ENCODE results near the gene BTG4. TPM values are rescaled to one million over a fixed set of nuclear protein-coding genes. Genes with fewer than 3 reads are reported as not detected.

The BTG4 gene
- total and polyA plus RNA-seq, 12 donors: not detected

DNA sequence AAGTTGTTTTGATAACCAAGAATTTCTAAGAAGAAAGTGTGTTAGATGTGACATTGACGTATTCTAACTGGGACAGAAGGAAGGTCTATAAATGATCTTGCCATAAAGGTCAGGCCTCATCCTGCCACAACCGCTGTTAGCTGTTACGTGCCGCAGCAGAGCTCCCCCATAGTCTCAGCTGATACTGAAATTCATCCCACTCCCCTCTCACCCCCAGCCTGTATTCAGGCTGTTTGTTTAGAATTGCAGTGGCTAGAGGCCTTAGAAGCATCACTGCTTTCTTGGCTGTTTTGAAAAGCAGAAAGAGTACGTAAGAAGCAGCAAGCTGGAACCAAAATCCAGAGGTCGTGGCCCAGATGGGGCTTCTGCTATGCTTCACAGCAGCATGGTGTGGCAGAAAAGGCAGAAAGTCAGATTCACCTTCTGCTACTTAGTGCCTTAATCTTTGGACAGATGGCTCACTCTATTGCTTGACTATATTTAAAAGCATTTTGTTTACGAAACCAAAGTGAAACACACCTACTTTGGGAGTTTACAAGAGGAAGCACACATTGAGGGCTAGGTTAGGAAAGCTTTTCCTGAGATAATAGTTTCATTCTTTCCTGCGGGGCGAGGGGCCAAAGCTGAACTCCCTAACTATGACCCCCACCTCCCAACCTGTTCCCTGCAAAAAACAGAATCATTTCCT is 27.4 kb upstream of the BTG4 start:
- TF ChIP-seq, protein P1, sequence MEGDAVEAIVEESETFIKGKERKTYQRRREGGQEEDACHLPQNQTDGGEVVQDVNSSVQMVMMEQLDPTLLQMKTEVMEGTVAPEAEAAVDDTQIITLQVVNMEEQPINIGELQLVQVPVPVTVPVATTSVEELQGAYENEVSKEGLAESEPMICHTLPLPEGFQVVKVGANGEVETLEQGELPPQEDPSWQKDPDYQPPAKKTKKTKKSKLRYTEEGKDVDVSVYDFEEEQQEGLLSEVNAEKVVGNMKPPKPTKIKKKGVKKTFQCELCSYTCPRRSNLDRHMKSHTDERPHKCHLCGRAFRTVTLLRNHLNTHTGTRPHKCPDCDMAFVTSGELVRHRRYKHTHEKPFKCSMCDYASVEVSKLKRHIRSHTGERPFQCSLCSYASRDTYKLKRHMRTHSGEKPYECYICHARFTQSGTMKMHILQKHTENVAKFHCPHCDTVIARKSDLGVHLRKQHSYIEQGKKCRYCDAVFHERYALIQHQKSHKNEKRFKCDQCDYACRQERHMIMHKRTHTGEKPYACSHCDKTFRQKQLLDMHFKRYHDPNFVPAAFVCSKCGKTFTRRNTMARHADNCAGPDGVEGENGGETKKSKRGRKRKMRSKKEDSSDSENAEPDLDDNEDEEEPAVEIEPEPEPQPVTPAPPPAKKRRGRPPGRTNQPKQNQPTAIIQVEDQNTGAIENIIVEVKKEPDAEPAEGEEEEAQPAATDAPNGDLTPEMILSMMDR (IDR thresholded peaks at IDR 0.05): no peak
- no peak for TF ChIP-seq POLR2A (IDR thresholded peaks at IDR 0.05)
- H3K4me3 ChIP-seq: no peak overlapping the region
- H3K36me3 ChIP-seq (replicated peaks in 1 of 2): no peaks in the 10 kb centered on the region
- H3K4me1 ChIP-seq (replicated peaks in 1 of 2): peaks cover 13 to 21% of the 10 kb centered on the region in 2 donors
- 86 to 90% (median 88%) methylated on average over 9 of the region's 9 CpGs for WGBS, 4 donors
- H3K27ac ChIP-seq: no peak overlapping the region
- DNase-seq: no peak
- intact Hi-C loops (cut with DNase I): no loop called here
- peaks cover 20% of the 10 kb centered on the region for H3K27me3 ChIP-seq
- H3K9me3 ChIP-seq (replicated peaks in 1 of 3): no peaks in the 10 kb centered on the region

DNA sequence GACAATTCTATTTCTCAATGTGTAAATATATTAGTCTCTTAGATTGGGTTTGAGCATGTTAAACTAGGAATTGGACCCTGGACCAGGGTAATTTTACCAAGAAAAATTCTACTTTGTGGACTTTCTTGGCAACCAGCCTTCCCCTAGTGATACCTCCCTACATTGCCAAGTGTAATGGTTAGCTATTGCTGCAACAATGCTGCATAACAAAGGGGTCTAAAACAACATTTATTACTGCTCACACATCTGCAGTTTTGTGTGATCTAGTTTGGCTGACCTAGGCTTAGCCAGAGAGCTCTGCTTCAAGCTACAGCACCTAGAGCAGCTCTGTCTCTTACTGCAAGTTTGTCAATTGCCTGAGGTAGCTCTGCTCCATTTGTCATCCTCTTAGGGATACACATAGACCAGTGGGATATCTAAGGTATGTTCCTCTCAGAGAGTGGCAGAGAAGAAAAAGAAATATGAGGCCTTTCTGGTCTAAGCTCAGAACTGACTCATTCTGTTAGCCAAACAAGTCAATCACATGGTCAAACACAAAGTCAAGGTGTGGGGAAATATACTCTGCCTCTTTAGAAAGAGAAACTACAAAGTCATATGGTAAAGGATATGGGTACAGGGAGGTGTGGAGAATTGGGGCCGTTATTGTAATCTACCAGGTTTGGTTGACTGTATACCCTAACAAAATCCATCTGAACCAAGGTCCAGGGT is 26.4 kb upstream of the BTG4 start:
- no peak for TF ChIP-seq POLR2A (IDR thresholded peaks at IDR 0.05)
- TF ChIP-seq, protein P1 (IDR thresholded peaks at IDR 0.05): no peak

DNA sequence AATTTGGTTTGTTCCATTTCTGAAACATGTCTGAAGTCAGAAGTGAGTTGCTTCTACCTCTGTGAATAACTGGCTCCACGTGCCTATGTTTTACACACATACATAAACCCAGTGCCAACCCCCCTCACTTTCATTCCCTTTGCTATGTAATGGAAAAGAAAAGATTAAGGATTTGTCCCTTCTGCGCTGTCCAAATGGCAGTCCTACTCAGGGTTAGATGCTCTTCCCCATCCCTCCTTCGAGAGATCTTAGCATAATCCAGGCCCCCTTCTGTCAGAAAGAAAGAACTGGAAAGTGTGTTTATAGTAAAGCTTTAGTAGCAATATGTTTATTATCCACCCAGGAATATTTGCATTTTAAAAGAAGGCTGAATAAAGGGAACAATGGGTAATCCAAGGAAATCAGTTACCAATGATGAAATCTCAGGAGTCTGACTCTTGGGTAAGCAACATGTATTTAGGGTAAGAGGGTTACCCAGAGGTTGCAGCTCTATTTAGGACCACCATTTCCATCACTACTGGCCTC is 25.2 kb upstream of the BTG4 start:
- Histone ChIP-seq H3K36me3 (replicated peaks in 1 of 2) (no peaks in the 10 kb centered on the region), H3K27ac (no peak overlapping the region), H3K4me3 (no peak overlapping the region), H3K9me3 (replicated peaks in 1 of 3) (no peaks in the 10 kb centered on the region), H3K4me1 (replicated peaks in 1 of 2) (peaks cover 13 to 21% of the 10 kb centered on the region in 2 donors), H3K27me3 (peaks cover 27% of the 10 kb centered on the region)
- no peak for DNase-seq
- TF ChIP-seq POLR2A (IDR thresholded peaks at IDR 0.05): no peak
- TF ChIP-seq, protein P1 (IDR thresholded peaks at IDR 0.05): no peak
- 71 to 80% (median 77%) methylated on average over 3 of the region's 3 CpGs for WGBS, 4 donors
- intact Hi-C loops (cut with DNase I): no loop called here

More for the DNA sequence above, 26.4 kb upstream of the BTG4 start:
- no peak for DNase-seq
- 87 to 94% (median 91%) methylated on average over 1 of the region's 1 CpG for WGBS, 4 donors
- Histone ChIP-seq H3K4me1 (replicated peaks in 1 of 2) (peaks cover 13 to 21% of the 10 kb centered on the region in 2 donors), H3K27me3 (peaks cover 25% of the 10 kb centered on the region), H3K36me3 (replicated peaks in 1 of 2) (no peaks in the 10 kb centered on the region), H3K4me3 (no peak overlapping the region), H3K27ac (no peak overlapping the region), H3K9me3 (replicated peaks in 1 of 3) (no peaks in the 10 kb centered on the region)
- intact Hi-C loops (cut with DNase I): no loop called here

DNA sequence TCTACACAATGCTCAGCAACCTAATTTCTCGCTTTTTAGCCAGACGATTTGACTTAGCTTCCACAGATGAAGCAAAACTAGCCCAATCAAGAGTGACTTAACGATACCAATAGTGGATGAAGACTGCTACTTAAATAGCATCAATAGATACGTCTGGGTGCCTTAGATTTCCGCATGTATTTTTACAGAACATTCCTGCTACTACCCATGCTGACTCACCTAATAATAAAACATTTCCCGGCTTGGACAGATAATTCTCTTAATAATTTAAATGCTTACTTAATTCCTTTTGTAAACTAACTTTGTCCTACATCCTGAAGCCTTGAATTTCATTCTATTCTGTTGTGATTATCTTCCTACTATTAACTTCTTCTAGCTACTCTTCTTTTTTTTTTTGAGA is 23.1 kb upstream of the BTG4 start:
- no peaks in the 10 kb centered on the region for H3K9me3 ChIP-seq (replicated peaks in 1 of 3)
- H3K4me3 ChIP-seq: no peak overlapping the region
- no peak overlapping the region for H3K27ac ChIP-seq
- TF ChIP-seq, protein P1 (IDR thresholded peaks at IDR 0.05): no peak
- no peak for TF ChIP-seq POLR2A (IDR thresholded peaks at IDR 0.05)
- no peaks in the 10 kb centered on the region for H3K36me3 ChIP-seq (replicated peaks in 1 of 2)
- no peak for DNase-seq
- WGBS, 4 donors: 79 to 82% (median 79%) methylated on average over 6 of the region's 6 CpGs
- intact Hi-C loops (cut with DNase I): no loop called here
- H3K27me3 ChIP-seq: peaks cover 20% of the 10 kb centered on the region
- peaks cover 0 to 4% of the 10 kb centered on the region in 2 donors for H3K4me1 ChIP-seq (replicated peaks in 1 of 2)
